ENCODE data around the gene UQCR11. TPM values are rescaled to one million over a fixed set of nuclear protein-coding genes. Genes with fewer than 3 reads are reported as not detected.

Gene UQCR11
- total and polyA plus RNA-seq, 2 donors (not counting 3 experiments of a cell fraction or from before 2014, with no cell fraction given), result 165 to 210 TPM

GRCh38 chr19:1592755-1593500 is 12.3 kb downstream of the UQCR11 start, which contains the start of gene MBD3:
Gene MBD3 (minus strand): TSS chr19:1592865. CDS start chr19:1592631, 234 bp downstream.
- dilution Hi-C loops (cut with MboI; ENCODE audit: extremely low pct_ligation_motif_present, low sequenced_read_pairs), result no loop called here
- Histone ChIP-seq H3K27me3 (ENCODE audit: control insufficient read depth in 2 of 2, insufficient read depth in 2 of 2, low read length in 2 of 2) (no peaks in the 10 kb centered on the region), H3K4me1 (ENCODE audit: control insufficient read depth, extremely low read depth, insufficient read depth, low read length) (peaks cover 15% of the 10 kb centered on the region), H4K20me1 (replicated peaks; ENCODE audit: control insufficient read depth, extremely low read depth, insufficient read depth, low read length) (no peaks in the 10 kb centered on the region), H3K79me2 (ENCODE audit: control insufficient read depth, insufficient read depth, low read length) (peaks cover 40% of the 10 kb centered on the region), H3K4me3 (replicated peaks in 1 of 3; ENCODE audit: insufficient read depth in 1 of 3, low read depth in 1 of 3, low read length in 3 of 3) (peak within 1 kb of the TSS; percentile 89 to 99 (median 99)), H3K36me3 (ENCODE audit: control insufficient read depth in 2 of 2, extremely low read depth in 1 of 2, insufficient read depth in 2 of 2, low read length in 2 of 2) (peaks cover 10 to 13% of the 10 kb centered on the region in 2 experiments), H3K9ac (replicated peaks; ENCODE audit: extremely low read depth, insufficient read depth, low read length) (peak within 1 kb of the TSS; percentile 100), H3K27ac (ENCODE audit: insufficient read depth, low read depth, low read length) (peak within 1 kb of the TSS; percentile 88), H3K9me3 (replicated peaks; ENCODE audit: control insufficient read depth, insufficient read depth, low read length) (no peaks in the 10 kb centered on the region), H3K4me2 (ENCODE audit: insufficient read depth, low read length) (peak within 1 kb of the TSS; percentile 95), H2AFZ (ENCODE audit: low read depth, low read length) (peak within 1 kb of the TSS; percentile 96), H3K9me1 (replicated peaks; ENCODE audit: control insufficient read depth, extremely low read depth, insufficient read depth, low read length) (no peaks in the 10 kb centered on the region)
- TF ChIP-seq JUN (IDR thresholded peaks at IDR 0.05; ENCODE audit: borderline replicate concordance, insufficient read depth, insufficient read length, low read depth) (no peak), POLR2A (IDR thresholded peaks at IDR 0.05; ENCODE audit: low read depth, low read length) (peak; percentile 75), POLR2AphosphoS5 (IDR thresholded peaks at IDR 0.05; ENCODE audit: insufficient read depth, low read depth, low read length) (peak; percentile 76)
- CTCF ChIA-PET, result interaction anchor here (0.9 to 1.6 kb wide), 3 partner anchors 12 to 51 kb away, joined by 3 to 7 read pairs (median 4); partner anchors contain the start of gene UQCR11
- peak; percentile 89 for DNase-seq (ENCODE audit: low read depth, low spot score)
- TSS peak; percentile 14 for BruUV-seq (replicated peaks)
- intact Hi-C loops (cut with micrococcal nuclease), result loop anchor here (1.0 to 10.0 kb wide), 3 partner anchors 12 to 188 kb away; partner anchors contain the start of genes DAZAP1, GAMT and UQCR11
- POLR2A ChIA-PET, result interaction anchor here (0.8 kb wide), 1 partner anchor 26 kb away, joined by 6 read pairs; no protein-coding TSS in a partner anchor
- peak; percentile 93 for FAIRE-seq

- Histone ChIP-seq H3K4me2 (ENCODE audit: insufficient read depth, low read length) (peak overlapping the region; percentile 95), H4K20me1 (replicated peaks; ENCODE audit: control insufficient read depth, extremely low read depth, insufficient read depth, low read length) (no peaks in the 10 kb centered on the region), H3K4me1 (ENCODE audit: control insufficient read depth, extremely low read depth, insufficient read depth, low read length) (peaks cover 15% of the 10 kb centered on the region), H3K27me3 (ENCODE audit: control insufficient read depth in 2 of 2, insufficient read depth in 2 of 2, low read length in 2 of 2) (no peaks in the 10 kb centered on the region), H3K9me3 (replicated peaks; ENCODE audit: control insufficient read depth, insufficient read depth, low read length) (no peaks in the 10 kb centered on the region), H3K9me1 (replicated peaks; ENCODE audit: control insufficient read depth, extremely low read depth, insufficient read depth, low read length) (no peaks in the 10 kb centered on the region), H2AFZ (ENCODE audit: low read depth, low read length) (peak overlapping the region; percentile 59), H3K4me3 (replicated peaks in 1 of 3; ENCODE audit: insufficient read depth in 1 of 3, low read depth in 1 of 3, low read length in 3 of 3) (peak overlapping the region; percentile 89 to 99 (median 99)), H3K79me2 (ENCODE audit: control insufficient read depth, insufficient read depth, low read length) (peaks cover 47% of the 10 kb centered on the region), H3K9ac (replicated peaks; ENCODE audit: extremely low read depth, insufficient read depth, low read length) (peak overlapping the region; percentile 100), H3K27ac (ENCODE audit: insufficient read depth, low read depth, low read length) (peak overlapping the region; percentile 88), H3K36me3 (ENCODE audit: control insufficient read depth in 2 of 2, extremely low read depth in 1 of 2, insufficient read depth in 2 of 2, low read length in 2 of 2) (peaks cover 3 to 6% of the 10 kb centered on the region in 2 experiments)
- DNase-seq (ENCODE audit: low read depth, low spot score), result peak; percentile 85
- intact Hi-C loops (cut with micrococcal nuclease), result loop anchor here (1.0 to 10.0 kb wide), 3 partner anchors 13 to 187 kb away; partner anchors contain the start of genes DAZAP1, GAMT and UQCR11
- dilution Hi-C loops (cut with MboI; ENCODE audit: extremely low pct_ligation_motif_present, low sequenced_read_pairs), result no loop called here
- TF ChIP-seq JUN (IDR thresholded peaks at IDR 0.05; ENCODE audit: borderline replicate concordance, insufficient read depth, insufficient read length, low read depth), result no peak
- TF ChIP-seq POLR2A (IDR thresholded peaks at IDR 0.05; ENCODE audit: low read depth, low read length), result peak; percentile 98
- no peak for TF ChIP-seq EZH2 (IDR thresholded peaks at IDR 0.05; ENCODE audit: borderline replicate concordance, low read depth, low read length, severe bottlenecking)
- no peak for TF ChIP-seq CTCF (IDR thresholded peaks at IDR 0.05; ENCODE audit: extremely low read depth in 1 of 2, insufficient read depth in 1 of 2, low read depth in 1 of 2, low read length in 2 of 2)
- TF ChIP-seq MAX (IDR thresholded peaks at IDR 0.05; ENCODE audit: insufficient read depth, insufficient read length), result peak; percentile 58
- TF ChIP-seq MYC (IDR thresholded peaks at IDR 0.05; ENCODE audit: low read depth, low read length), result peak; percentile 92
- no peak for TF ChIP-seq GATA2 (IDR thresholded peaks at IDR 0.05; ENCODE audit: insufficient read depth, insufficient read length, low read depth, low read length)
- peak; percentile 100 for TF ChIP-seq POLR2AphosphoS5 (IDR thresholded peaks at IDR 0.05; ENCODE audit: insufficient read depth, low read depth, low read length)
- no peak for TF ChIP-seq FOS (IDR thresholded peaks at IDR 0.05; ENCODE audit: borderline replicate concordance, insufficient read depth, low read length)
- POLR2A ChIA-PET, result no interaction called here
- peak; percentile 47 for FAIRE-seq
- no TSS peak for BruUV-seq (replicated peaks)
- CTCF ChIA-PET, result interaction anchor here (0.9 to 4.0 kb wide), 6 partner anchors 13 to 246 kb away, joined by 3 to 26 read pairs (median 4); partner anchors contain the start of gene UQCR11
These were observed 13.1 kb downstream of the UQCR11 start for GRCh38 chr19:1592024-1592754.
